GM18517 (cell line): Measurements from ENCODE around the gene LCE3D.
"Not testable (repeated sequence)": the region's sequence is repeated elsewhere in the genome, so short reads cannot be mapped to it uniquely, and the experiment has no call there.

Source experiments
- ATAC-seq: cut with Tn5 transposase; IDR thresholded peaks from one replicate; pipeline ENCODE4 v1.9.1; 2021; ENCODE audit warnings: mild to moderate bottlenecking, moderate library complexity; ENCODE audit not compliant: unreplicated experiment

The LCE3D gene

GRCh38 chr1:152580433-152580832 is at the start of gene LCE3D:
Gene LCE3D (minus strand): TSS chr1:152580516. CDS start chr1:152579936, 580 bp downstream.
- no peak for ATAC-seq

GRCh38 chr1:152626744-152627143 is 46.4 kb upstream of the LCE3D start:
- ATAC-seq, result no peak

- ATAC-seq, result no peak
Observed at GRCh38 chr1:152623203-152623844, 43.0 kb upstream of the LCE3D start.

DNA sequence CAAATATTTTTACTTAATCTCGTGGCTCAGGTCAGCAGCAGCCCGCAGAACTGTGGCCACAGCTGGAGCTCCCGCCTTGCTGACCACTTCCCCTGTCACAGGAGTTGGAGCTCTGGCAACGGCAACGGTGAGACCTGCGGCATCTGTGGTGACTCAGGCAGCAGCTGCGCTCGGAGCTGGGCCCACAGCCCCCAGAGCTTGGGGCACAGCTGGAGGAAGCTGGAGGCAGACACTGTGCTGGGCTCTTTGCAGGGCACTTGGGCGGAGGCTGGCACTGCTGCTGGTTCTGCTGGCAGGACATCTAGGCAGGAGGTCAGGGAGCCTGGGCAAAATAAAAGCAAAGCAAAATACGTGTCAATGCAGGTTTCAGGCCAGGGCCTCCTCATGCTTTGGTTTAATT is 42.5 kb upstream of the LCE3D start, which contains the start of gene LCE3A:
TSS of gene LCE3A (minus strand) at position 301 of the 400 bp plus-strand sequence. CDS start at position 301, 0 bp downstream.
- ATAC-seq, result no peak

- ATAC-seq, result no peak
Observed at GRCh38 chr1:152621993-152622392, 41.7 kb upstream of the LCE3D start.

DNA sequence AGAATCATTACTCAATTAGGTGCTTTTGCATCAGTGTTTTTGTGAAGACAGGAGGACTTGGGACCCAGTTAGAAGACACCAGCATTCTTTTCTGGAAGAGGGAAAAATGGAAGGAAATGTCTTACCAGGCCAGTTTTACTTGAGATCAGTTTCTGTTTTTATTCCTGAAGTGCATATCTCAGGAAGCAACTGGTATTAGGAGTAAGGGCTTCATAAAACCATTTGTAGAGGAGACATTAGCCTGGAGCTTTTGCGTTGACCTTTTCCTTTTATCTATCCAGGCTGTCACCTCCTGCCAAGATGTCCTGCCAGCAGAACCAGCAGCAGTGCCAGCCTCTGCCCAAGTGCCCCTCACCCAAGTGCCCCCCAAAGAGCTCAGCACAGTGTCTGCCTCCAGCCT is 33.2 kb upstream of the LCE3D start, which contains the start of gene LCE3B:
TSS of gene LCE3B (plus strand) at position 301 of the 400 bp plus-strand sequence. CDS start at position 301, 0 bp downstream.
- no peak for ATAC-seq

GRCh38 chr1:152599934-152600333 is 19.6 kb upstream of the LCE3D start, which contains the start of gene LCE3C:
Gene LCE3C (plus strand): TSS chr1:152600234. CDS start chr1:152600732, 498 bp downstream.
- no peak for ATAC-seq

DNA sequence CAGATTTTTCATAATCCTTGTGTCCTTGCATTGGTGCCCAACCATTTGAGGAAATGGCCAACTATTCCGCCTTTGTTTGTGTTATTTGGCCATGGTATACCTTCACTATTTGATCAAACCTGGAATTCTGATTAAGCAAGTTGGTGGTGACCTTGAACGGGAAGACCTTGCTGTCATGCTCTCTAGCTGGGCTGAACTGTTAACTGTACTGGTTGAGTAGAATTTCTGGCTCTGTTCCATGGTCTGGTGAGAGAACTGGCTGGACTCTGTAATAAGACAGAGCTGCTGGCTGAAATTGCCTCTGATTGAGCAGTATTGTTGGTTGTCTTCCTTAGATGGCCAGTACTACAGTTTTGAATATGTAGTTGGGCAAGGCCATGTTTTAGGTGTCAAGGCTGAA is 16.7 kb upstream of the LCE3D start:
- ATAC-seq, result no peak

DNA sequence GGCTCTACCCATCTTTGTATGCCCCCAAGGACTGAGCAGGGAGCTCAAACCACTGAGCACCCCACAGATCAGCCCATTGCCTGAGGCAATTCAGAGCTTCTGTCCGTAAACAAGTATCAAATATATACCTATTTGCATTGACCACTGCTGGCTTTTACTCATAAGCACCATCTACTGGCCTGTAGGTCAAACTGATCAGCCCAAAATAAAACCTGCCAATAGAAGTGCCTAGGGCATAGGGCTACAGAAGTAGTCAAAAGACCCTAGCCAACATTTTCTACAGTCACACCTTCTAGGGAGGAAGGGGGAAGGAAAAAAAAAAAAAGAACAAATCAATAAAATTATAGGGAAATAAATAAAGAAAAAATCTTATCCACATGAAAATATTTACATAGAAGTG is 5.3 kb upstream of the LCE3D start:
- no peak for ATAC-seq

GRCh38 chr1:152582647-152583046 is 2.3 kb upstream of the LCE3D start:
- ATAC-seq, result no peak

DNA sequence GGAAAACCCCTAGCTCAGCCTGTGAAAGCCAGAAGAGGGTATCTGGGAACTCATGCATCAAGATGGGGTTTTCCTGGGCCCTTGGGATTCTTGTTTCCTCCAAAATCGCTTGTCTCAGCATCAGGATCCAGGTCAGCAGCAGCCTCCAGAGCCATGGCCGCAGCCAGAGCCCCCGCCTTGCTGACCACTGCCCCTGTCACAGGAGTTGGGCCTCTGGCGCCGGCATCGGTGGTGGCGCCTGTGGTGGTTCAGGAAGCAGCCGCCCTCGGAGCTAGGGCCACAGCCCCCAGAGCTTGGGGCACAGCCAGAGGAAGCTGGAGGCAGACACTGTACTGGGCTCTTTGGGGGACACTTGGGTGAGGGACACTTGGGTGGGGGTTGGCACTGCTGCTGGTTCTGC is 790 bp downstream of the LCE3D start:
- not testable (repeated sequence) for ATAC-seq

GRCh38 chr1:152577168-152577567 is 3.1 kb downstream of the LCE3D start:
- no peak for ATAC-seq

DNA sequence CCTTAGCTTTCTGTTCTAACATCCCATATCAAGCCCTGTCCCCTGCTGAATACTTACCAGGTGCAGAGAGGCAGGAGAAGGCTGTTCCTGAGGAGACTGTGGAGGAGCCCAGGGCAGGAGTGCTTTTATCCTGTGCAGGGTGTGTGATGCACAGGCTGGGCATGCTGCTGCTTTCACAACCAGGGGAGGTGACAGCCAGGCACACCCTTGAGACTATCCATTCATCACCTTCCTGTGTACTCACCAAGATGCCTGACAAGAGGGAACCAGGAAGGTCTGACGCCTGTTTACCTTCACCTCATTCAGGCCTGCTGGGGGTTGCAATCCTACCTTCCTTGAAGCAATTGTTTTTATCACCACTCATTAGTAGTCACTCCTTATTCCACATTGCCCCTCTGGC is 13.6 kb downstream of the LCE3D start, which contains the start of gene LCE3E:
TSS of gene LCE3E (minus strand) at position 100 of the 400 bp plus-strand sequence. CDS start 572 bp downstream, outside the sequence.
- ATAC-seq, result no peak

DNA sequence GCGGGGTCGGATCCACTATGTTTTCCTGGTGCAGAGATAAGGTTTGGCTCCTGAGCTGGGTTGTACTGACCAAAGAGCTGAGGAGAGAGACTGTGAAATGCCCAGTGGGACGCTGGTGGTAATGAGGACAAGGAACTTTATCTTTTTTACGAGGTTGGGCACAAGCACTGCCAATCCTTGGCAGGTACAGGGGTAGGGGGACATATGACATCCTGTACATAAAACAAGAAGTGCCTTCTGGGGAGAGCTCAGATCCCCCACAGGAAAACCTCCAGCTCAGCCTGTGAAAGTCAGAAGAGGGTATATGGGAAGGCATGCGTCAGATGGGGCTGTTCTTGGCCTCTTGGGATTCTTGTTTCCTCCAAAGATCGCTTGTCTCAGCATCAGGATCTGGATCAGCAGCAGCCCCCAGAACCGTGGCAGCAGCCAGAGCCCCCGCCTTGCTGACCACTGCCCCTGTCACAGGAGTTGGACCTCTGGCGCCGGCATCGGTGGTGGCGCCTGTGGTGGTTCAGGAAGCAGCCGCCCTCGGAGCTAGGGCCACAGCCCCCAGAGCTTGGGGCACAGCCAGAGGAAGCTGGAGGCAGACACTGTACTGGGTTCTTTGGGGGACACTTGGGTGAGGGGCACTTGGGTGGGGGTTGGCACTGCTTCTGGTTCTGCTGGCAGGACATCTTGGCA is 14.6 kb downstream of the LCE3D start:
- no peak for ATAC-seq

GRCh38 chr1:152565115-152565514 is 15.2 kb downstream of the LCE3D start:
- ATAC-seq, result no peak

GRCh38 chr1:152548358-152548757 is 32.0 kb downstream of the LCE3D start:
- ATAC-seq, result not testable (repeated sequence)

- ATAC-seq, result no peak
Observed at GRCh38 chr1:152546704-152547103, 33.6 kb downstream of the LCE3D start.

GRCh38 chr1:152543820-152544219 is 36.5 kb downstream of the LCE3D start:
- no peak for ATAC-seq

DNA sequence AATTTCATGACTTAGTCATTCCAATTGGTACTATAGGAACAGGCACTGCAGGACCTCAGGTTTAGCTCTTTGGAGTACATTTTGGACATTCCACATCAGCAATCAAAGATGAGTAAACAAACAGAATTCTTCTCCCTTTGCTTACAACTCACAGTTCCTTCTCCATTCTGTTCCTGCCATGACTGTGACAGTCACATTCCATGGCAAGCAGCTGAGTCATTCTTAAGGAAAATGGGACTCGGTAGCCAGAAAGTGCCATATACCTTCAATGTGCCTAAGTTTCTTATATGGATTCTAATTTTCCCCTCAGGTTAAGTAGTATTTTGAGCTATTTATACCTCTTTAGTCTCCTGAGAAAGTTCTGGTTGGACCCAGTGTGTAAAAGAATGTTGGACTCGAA is 40.4 kb downstream of the LCE3D start:
- ATAC-seq, result no peak

DNA sequence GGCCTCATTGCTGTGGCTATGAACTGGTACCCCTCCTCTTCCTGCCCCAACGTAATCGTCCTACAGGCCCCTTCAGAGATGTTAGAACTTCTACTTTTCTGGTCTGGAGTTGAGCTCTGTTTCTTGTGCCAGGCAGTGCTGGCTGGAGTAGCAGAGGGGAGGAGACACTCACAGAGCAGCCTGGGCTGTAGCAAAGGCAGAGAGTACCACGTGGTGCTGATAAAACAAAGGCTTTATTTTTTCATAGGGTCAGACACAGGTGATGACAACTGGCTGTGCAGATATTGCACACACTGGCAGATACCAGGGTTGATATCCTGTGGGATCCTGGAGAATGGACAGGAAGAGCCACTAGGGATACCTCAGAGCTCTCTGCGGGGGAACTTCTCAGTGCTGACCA is 42.8 kb downstream of the LCE3D start:
- ATAC-seq, result no peak

DNA sequence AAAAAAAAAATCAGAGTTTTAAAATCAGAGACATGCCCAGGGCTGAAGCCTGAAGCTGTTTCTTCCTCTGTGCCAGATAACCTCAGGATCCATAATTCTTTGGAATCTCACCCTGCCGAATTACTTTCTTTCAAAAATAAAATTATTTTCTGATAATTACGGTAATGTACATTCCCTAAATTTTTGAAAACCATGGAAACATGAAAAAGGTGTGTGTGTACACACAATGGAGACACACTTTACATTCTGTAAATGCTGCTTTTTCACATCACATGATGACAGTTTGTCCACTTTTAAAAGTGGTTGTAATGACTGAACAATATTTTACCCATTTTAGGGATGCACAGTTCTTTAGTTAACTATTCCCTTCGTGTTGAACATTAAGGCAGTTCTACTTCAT is 44.5 kb downstream of the LCE3D start:
- ATAC-seq, result no peak

GRCh38 chr1:152533327-152533938 is 46.9 kb downstream of the LCE3D start:
- ATAC-seq, result no peak
